ENCODE measurements around the gene HOMER3. TPM values are rescaled to one million over a fixed set of nuclear protein-coding genes. Genes with fewer than 3 reads are reported as not detected.

The HOMER3 gene
- total RNA-seq, 1 donor from 2014 or later = 78.8 TPM

DNA sequence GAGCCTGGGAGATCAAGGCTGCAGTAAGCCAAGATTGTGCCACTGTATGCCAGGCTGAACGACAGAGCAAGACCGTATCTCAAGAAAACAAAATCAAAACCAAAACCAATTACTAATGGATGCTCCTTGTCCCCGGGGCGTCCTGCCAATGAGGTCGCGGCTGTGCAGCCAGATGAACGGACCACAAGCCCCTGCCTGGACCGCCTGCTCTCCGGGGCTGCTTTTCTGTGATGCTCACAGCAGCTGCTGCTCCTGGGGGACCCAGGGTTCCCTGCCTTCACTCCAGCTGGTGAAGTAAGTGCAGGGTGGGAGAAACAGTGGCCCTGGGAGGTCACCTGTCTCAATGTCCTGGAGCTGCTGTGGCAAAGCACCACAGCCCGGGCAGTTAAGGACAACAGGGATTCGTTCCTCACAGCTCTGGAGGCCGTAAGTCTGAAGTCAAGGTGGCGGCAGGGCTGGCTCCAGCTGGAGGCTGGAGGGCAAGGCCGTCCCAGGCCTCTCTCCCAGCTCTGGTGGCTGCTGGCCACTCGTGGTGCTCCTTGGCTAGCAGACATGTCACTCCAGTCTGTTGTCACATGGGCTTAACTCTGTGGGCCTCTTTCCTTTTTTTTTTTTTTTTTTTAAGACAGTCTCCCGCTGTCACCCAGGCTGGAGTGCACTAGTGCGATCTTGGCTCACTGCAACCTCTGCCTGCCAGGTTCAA is 31.9 kb downstream of the HOMER3 start:
- no peak overlapping the region for H3K4me3 Mint-ChIP-seq
- DNase-seq (ENCODE audit: low read depth, low spot score) = no peak
- H3K27me3 Mint-ChIP-seq (ENCODE audit: low read depth) = no peaks in the 10 kb centered on the region
- H3K9me3 Mint-ChIP-seq = no peaks in the 10 kb centered on the region
- peaks cover 6% of the 10 kb centered on the region for H3K36me3 Mint-ChIP-seq (ENCODE audit: low read depth)
- H3K4me1 Mint-ChIP-seq = no peaks in the 10 kb centered on the region
- no peak overlapping the region for H3K27ac Mint-ChIP-seq (ENCODE audit: unreplicated experiment)
- no peak for TF ChIP-seq CTCF (conservative IDR thresholded peaks at IDR 0.05)

DNA sequence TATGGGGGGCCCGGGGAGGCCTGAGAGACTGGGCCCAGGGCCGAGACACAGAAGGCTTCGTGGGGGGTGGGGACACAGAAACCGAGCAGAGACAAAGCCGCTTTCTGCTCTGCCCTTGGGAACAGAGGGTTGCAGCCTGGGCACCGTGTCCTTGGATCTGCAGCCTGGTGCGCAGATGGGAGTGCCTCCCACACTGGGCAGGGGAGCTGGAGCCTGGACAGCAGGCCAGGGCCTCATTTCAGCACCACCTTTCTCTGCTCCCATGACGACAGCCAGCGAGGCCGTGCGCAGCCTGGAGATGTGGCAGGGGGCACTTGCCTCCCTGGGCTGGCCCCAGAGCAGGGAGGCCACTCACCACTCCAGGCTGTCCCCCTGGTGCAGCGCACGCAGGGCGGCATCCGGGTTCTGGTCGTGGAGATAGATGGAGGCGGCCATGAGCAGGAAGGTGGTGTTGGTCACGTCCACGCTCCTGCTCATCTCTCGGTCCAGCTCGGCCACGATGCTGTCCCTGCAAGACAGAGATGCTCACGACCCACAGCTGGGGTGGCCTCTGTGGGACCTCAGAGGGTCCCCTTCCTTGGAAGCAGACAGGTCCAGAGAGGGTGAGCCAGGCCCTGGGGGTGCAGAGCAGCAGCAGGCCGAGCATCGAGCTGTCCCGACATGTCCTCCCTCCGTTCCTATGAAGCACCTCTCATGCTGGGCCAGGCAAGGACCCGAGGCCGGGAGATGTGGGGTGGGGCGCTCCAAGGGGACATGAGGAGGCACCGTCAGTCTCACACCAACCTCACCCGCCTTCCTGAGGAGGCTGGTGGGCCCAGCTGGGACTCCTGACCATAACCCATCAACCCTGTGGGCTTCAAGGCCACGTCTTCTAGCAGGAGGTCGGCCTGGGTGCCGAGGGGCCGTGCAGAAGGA is 34.2 kb downstream of the HOMER3 start:
- no peak for TF ChIP-seq CTCF (conservative IDR thresholded peaks at IDR 0.05)
- H3K4me3 Mint-ChIP-seq = no peak overlapping the region
- no peaks in the 10 kb centered on the region for H3K9me3 Mint-ChIP-seq
- no peak for DNase-seq (ENCODE audit: low read depth, low spot score)
- no peak overlapping the region for H3K27ac Mint-ChIP-seq (ENCODE audit: unreplicated experiment)
- no peaks in the 10 kb centered on the region for H3K27me3 Mint-ChIP-seq (ENCODE audit: low read depth)
- no peaks in the 10 kb centered on the region for H3K36me3 Mint-ChIP-seq (ENCODE audit: low read depth)
- no peaks in the 10 kb centered on the region for H3K4me1 Mint-ChIP-seq

GRCh38 chr19:18905513-18906236 is 35.3 kb downstream of the HOMER3 start:
- TF ChIP-seq CTCF (conservative IDR thresholded peaks at IDR 0.05) = no peak
- Mint-ChIP-seq H3K27ac (ENCODE audit: unreplicated experiment) (no peak overlapping the region), H3K36me3 (ENCODE audit: low read depth) (no peaks in the 10 kb centered on the region), H3K4me3 (no peak overlapping the region), H3K4me1 (no peaks in the 10 kb centered on the region), H3K9me3 (no peaks in the 10 kb centered on the region), H3K27me3 (ENCODE audit: low read depth) (no peaks in the 10 kb centered on the region)
- no peak for DNase-seq (ENCODE audit: low read depth, low spot score)

- H3K9me3 Mint-ChIP-seq = no peaks in the 10 kb centered on the region
- H3K4me3 Mint-ChIP-seq = no peak overlapping the region
- H3K4me1 Mint-ChIP-seq = no peaks in the 10 kb centered on the region
- TF ChIP-seq CTCF (conservative IDR thresholded peaks at IDR 0.05) = no peak
- no peak for DNase-seq (ENCODE audit: low read depth, low spot score)
- H3K27me3 Mint-ChIP-seq (ENCODE audit: low read depth) = no peaks in the 10 kb centered on the region
- H3K36me3 Mint-ChIP-seq (ENCODE audit: low read depth) = no peaks in the 10 kb centered on the region
- no peak overlapping the region for H3K27ac Mint-ChIP-seq (ENCODE audit: unreplicated experiment)
Measured at GRCh38 chr19:18905058-18905456, 36.0 kb downstream of the HOMER3 start.

DNA sequence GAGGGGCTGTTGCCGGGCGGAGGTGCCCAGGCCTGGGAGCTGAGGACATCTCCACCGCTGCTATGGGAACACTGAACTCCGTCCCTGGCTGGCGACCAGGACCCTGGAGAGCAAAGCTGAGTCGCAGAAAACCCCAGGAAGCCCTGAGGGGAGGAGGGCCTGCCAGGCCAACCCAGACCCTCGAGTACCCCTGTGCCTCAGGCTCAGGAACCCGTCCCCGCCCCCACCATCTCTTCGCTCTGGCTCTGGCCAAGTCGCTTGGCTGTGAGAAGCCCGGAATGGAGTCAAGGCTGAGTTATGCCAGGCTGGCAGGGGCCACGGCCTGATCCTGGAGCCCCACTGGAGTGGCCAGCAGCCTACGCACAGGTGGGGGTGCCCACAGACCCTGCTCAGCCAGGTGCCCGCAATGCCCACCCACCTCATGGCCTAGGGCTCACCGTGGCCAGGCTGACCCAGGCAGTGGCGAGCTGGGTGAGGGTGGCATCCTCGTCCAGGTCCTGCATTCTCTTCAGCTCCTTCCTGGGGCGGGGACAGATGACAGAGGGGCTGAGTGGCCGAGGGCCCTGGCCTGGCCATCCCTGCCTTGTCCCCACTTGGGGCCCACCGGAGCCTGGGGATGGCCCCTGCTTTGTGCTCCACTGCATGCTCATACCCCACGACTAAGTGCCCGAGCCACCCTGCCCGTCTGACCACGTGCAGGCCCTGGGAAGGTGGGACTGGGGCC is 36.5 kb downstream of the HOMER3 start:
- DNase-seq (ENCODE audit: low read depth, low spot score) = no peak
- no peaks in the 10 kb centered on the region for H3K36me3 Mint-ChIP-seq (ENCODE audit: low read depth)
- no peaks in the 10 kb centered on the region for H3K4me1 Mint-ChIP-seq
- no peaks in the 10 kb centered on the region for H3K9me3 Mint-ChIP-seq
- no peaks in the 10 kb centered on the region for H3K27me3 Mint-ChIP-seq (ENCODE audit: low read depth)
- TF ChIP-seq CTCF (conservative IDR thresholded peaks at IDR 0.05) = no peak
- no peak overlapping the region for H3K4me3 Mint-ChIP-seq
- no peak overlapping the region for H3K27ac Mint-ChIP-seq (ENCODE audit: unreplicated experiment)
